Anterior cingulate cortex (tissue), 58 donors: ENCODE data around the gene APBA1.

Source experiments
- DNase-seq, 58 donors: peaks; one replicate each; lab custom pipeline; 2025; lab: John Stamatoyannopoulos, UW

Gene APBA1

DNA sequence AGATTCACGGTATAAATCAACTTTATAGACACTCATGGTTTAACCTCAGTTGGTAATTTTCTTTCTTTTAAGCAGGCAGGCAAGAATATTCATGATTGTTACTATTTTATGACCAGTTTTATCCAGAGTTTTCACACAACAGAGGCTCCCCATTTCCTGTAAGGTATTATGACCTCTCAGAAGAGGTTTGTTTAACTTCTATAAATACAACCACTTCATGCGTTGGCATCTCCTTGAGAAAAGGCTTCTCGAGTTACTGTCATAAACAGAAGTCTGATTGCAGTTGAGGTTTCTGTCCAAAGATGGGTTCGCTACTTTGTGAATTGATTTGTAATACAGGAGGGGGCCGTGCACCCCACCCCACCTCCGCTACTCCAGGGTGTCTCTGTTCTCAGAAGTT, 291.9 kb downstream of the APBA1 start:
- DNase-seq, result no peak

DNA sequence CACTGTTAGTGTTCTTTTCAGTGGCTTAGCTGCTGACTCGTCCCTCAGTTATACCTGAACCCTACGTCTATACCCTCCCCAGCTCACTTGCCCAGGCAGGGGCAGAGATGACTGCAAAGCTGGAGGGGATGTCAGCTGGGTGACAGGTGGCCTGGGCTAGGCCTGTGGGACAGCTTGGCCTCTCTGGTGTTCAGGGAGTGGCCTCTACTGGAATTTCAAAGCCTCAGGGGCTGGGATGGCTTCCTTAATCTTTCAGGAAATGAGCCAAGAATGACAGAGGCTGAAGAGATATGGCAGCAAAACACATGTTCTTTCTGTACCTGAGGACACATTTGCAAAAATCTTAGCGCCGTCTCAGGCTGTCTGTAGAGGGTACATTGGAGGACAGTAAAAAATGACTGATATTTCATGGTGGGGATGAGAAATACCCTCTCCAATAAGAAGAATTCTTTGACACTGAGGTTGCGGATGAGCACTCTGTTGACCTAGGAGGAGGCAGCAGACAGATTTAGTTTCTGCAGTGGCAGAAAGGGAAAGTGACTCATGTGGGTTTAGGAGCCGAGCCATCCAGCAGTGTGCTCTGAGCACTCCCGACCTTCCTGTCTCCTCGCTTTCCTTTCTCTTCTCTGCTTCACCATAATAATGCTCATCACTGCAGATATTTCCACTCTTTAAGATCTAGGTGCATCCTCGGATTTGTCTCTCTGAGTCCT, 292.7 kb downstream of the APBA1 start:
- no peak for DNase-seq

DNA sequence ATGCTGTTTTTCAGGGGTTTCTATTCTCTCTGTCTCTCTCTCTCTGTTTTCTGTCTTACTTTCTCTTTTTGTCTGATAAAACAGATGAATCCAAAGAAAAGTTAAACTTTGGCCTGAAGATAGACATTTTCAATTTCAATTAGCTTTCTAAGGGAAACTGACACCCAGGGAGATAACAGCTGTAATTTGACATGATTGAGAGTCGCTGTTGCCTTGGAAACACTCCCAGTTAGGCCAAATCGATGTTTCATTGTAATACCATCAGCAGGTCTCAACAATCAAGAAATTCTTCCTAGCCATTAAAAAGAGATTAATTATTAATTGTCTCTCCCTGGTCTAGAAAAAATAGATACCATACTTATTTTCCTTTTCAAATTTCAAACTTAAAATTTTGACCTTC, 294.2 kb downstream of the APBA1 start:
- no peak for DNase-seq
